MV-4-11 (cell line): Measurements from ENCODE around the gene PEX11B.

Source experiments
- DNase-seq: peaks from one replicate; lab custom pipeline; 2025; lab: John Stamatoyannopoulos, UW

PEX11B gene

DNA sequence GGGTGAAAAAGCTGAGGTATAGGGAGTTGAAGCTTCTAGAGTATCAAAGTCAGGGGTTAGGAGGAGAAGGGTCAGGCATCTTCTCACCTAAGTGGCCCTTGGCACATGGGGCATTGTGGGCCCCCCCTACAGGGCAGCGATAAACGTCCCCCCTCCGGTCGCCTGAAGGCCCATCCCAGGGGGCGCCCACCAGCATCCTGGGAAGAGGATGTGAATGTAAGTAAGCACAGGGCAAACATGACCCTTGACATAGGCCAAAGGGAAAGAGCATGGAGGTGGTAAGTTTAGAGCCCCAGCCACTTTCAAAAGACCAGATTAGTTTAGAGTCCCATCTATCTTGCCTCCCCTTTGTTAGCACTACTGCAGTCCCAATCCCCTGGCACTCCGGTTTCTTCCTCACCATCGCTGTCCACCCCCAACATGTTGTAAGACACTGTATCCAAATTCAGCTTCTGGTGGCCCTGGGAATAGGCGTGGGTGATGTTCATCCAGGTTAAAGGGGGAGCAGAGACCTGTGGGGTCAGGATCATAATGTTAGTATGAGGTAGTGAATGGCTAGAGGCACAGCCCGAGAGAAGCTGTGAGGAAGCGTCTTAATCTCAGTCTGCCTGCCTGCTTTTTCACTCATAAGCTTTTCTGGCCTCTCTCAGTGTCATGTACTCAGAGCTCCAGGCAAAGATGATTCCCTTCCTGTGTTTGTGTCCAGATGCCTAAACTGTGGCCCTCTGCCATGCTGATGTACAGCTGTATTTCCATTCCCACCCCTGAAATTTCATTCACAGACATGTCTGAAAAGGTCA is 11.4 kb downstream of the PEX11B start:
- no peak for DNase-seq

DNA sequence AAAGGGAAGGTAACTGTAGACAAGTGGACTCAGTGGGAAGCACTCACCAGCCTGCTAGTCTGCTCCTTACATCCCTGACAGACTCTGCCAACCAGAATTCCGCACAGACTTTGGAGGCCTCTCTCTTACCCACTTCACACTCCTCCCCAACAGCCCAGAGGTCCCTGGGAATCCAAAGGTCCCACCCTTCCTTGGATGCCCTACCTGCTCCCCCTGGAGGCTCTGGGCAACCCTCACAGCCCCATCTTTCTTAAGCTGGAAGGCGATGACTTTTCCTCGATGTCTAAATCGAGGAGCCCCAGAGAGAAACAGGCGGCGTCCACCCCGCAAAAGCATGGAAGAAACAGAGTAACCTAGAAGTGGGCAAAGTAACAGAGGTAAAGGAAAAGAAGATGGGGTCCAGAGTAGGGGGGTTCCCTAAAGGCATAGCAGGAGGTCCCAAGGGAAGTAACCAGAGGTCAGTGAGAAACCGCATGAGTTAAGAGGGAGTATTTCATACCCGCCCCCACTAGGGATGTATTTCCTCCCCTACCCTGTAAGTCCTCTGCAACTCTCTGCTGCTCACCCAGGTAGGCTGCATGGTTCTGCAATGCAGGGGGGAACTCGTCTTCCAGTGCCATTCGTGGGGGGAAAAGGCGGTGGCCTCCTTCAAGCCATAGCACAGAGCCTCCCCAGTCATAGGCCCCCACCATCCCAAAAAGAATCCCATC is 17.1 kb downstream of the PEX11B start:
- no peak for DNase-seq

DNA sequence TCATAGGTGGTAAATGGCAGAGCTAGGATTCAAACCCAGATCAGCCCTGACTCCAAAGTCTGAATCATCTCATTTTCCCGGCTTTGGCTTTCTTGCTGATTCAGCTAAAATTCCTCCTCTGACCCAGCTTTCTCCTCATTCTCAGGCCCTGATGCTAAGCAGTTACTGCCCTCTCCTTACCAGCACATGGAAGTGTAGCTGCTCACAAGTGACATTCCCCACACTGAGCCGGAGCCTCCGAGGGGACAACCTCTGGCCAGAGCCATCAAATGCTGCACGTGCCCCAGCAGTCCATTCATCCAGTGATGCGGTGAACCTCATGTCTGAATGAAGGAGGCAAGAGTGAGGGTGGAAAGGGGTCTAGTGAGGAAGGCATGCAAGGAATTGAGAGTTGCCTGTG is 19.8 kb downstream of the PEX11B start:
- no peak for DNase-seq

- DNase-seq: no peak
Observed at GRCh38 chr1:145897969-145898368, 20.5 kb downstream of the PEX11B start.

DNA sequence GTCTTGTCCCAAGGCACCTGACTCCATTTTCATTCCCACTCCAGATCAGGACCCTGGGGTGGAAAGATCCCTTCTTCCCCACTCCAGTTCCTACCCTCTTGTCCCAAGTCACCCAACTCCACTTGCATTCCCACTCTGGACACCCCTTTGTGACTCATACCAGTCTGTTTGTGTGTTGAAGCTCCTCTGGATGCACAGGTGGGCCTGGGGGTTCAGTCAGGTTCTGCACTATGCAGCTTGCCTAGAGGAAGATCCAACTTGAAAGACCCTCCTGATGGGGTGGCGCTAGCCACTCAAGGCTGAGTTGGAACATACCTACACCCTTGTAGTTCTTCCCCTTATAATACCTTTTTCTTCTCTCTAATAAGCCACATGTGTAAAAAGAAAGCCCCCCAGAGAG is 23.0 kb downstream of the PEX11B start:
- no peak for DNase-seq

GRCh38 chr1:145893306-145894055 is 25.0 kb downstream of the PEX11B start:
- DNase-seq: no peak

DNA sequence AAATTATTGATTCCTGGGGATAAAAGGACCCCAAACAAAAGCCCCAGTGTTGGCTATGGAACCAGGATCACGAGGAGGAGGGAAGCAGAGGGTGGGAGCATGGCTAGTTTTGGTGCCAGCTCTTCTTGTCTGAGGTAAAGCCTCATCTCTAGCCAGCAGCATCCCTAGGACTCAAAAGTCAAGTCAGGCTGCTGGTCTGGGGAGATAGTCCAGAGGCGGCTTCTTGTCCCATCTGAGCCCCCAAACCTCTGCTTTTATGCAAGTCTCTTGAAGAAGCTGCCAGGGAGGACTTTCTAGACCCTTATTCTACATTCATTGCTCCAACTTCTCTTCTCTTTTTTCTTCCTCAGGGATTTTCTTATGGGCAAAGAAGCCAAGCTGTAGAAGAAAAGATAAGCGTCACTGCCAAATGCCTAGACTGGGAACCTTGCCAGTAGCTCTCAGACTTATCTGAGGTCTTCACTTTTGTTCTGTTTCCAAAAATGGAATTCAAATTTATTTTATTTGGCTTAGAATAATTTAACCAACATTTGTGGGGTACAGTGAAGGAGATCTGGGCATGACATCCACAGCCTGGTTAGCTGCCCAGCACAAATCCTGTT is 25.9 kb downstream of the PEX11B start:
- DNase-seq: no peak

GRCh38 chr1:145891587-145892485 is 26.7 kb downstream of the PEX11B start:
- DNase-seq: peak; percentile 55

DNA sequence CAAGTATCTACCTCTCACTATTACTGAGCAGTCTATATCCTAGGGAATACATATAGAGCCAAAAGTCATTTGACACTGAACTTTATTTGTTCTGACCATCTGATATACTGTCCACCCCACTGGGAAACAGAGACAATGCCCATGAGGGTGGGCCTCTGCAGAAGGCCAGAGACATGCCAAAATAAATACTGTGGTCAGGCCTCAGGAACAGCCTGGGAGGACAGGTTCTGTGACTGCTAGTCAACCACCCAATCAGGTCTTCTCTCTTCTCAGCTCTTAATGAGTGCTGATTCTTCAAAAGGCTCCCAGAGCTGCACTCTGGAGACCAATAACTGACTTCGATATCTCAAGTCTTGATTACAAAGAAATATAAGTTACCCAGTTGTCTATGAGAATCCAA is 27.4 kb downstream of the PEX11B start:
- no peak for DNase-seq

GRCh38 chr1:145889722-145890121 is 28.8 kb downstream of the PEX11B start:
- DNase-seq: no peak

GRCh38 chr1:145887631-145888030 is 30.9 kb downstream of the PEX11B start:
- DNase-seq: no peak

DNA sequence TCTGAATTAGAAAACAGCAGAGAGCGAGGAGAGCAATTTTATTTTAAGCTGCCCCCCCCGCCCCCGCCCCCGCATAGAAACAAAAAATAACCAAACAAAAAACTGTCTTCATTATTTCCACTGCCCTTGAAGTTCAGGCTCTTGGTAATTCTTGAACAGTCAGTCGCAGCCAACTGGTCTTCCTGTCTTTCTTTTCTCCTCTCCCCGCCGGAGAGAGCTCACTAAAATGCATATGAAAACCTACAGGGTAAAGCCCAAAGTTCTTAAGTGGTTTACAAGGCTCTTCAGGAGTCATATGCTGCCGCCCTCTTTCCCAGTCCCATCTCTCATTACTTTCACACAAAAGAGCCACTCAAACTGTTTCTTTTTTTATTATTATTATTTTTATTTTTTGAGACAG is 31.7 kb downstream of the PEX11B start:
- no peak for DNase-seq

DNA sequence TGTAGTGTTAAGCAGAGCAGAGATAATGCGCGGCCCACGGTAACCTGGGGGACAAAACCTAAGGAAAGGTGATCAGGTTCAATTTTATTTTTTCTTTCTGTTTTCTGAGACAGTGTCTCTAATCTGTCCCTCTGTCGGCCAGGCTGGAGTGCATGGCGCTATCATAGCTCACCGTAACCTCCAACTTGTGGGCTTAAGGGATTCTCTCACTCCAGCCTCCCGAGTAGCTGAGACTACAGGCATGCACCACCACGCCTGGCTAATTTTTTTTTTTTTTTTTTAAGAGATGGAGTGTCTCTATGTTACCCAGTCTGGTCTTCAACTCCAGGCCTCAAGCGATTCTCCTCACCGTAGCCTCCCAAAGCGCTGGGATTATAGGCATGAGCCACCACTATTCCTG is 32.1 kb downstream of the PEX11B start:
- DNase-seq: no peak

DNA sequence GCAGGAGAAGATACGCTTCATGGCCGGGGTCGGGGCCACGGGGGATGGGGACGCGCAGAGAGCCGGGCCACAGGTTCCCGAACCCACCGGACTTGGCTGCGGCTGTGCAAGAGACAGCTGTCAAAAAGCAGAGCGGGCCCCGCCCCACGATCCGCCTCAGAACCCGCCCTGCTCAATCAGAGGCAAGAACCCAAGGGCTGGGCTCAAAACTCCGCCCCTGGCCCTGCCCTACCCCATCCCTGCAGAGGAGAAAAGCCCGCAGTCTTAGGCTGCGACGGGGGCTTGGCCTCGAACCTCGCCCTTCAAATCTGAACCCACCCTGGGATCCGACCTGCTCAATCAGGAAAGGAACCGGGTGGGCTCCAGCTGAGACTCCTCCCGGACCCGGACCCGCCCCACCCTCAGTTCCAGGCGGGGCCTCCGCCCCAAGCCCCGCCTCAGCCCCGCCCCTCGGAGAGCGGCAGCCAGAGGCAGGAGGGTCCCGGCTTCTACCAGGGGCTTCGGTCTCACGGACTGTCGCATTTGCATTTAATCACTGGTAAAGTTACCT is 32.7 kb downstream of the PEX11B start, which contains the start of gene ANKRD35:
ANKRD35 (minus strand) TSS at position 129 of the 550 bp plus-strand sequence; CDS start at position 21, 108 bp downstream.
- peak; percentile 69 for DNase-seq

DNA sequence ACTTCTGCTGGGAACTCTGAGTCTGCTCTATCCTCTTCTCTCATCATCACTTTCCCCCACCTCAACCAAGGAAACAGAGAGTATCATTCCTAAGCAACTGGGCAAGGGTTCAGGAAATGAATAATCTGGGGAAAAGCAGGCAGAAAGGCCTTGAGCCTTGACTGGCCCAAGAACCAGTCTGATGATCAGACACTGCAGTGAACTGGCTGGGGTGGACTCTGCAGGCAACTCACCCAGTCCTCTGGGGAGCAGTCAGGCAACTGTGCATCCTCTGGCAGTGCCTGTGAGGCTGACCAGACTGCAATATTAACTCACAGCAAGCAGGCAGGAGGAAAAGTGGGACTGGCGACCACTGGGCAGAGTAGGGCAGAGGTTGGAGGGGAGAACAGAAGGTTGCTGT is 33.8 kb downstream of the PEX11B start:
- no peak for DNase-seq

DNA sequence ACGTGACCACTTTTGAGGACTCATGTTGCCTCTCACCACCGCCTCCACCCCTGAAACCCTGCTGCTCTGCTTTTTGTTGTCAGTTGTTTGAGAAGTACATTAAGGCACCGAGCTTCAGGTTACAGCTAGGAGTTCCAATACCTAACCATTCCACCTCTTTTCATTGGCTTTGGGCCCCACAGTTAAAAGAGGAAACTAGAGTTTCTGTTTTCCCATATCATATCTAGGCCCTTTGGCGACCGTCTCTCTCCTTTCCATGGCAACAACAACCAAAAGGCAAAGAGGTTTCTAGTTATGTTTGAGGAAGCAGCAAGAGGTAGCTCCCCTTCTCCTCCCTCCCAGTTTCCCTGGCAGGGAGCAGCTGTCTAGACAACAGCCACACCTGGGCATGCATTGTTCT is 38.7 kb downstream of the PEX11B start:
- DNase-seq: peak; percentile 73

GRCh38 chr1:145878724-145879123 is 39.8 kb downstream of the PEX11B start:
- no peak for DNase-seq

- no peak for DNase-seq
Observed at GRCh38 chr1:145877923-145878486, 40.5 kb downstream of the PEX11B start.

DNA sequence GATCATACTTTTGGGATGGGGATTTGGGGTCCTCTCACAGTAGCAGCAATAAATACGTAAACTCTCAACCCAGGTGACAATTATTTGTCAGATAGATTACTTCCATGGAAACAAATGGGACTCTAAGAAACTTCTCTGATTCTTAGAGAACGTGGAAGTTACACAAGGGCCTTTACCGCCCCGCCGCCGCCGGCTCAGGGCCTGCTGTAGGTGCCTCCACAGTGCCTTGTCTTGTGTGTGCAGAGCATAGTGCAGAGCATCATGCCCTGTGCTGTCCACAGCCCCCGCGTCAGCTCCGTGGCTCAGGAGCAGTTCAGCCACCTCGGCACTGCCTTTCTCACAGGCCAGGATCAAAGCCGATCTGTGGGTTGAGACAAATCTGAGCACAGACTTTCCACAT is 43.9 kb downstream of the PEX11B start:
- DNase-seq: peak; percentile 46
